Ovary (tissue), 9 donors: ENCODE measurements around the gene DNASE1L1. TPM values are rescaled to one million over a fixed set of nuclear protein-coding genes. Genes with fewer than 3 reads are reported as not detected.

Source experiments
- DNase-seq, 5 donors: peaks; one replicate each; pipeline ENCODE4 v3.0.0-alpha.2; 2019 to 2020
- H3K27ac ChIP-seq, 2 donors: fragments of 200-600 bp; one replicate each; pipeline versions ENCODE4 v1.5.1 to v1.8.0; 2019 to 2022
- H3K27me3 ChIP-seq: fragments of 200-600 bp; one replicate; pipeline ENCODE4 v1.8.0; 2022
- H3K36me3 ChIP-seq: fragments of 200-600 bp; sonication (generic); one replicate; pipeline ENCODE4 v1.5.1; 2019
- H3K4me1 ChIP-seq: one replicate; pipeline ENCODE4 v1.8.1; 2013; ENCODE audit warnings: mild to moderate bottlenecking, moderate library complexity; ENCODE audit not compliant: insufficient read depth
- H3K4me3 ChIP-seq: fragments of 200-600 bp; sonication (generic); one replicate; pipeline ENCODE4 v1.5.1; 2017
- H3K9me3 ChIP-seq, 2 donors: fragments of 200-600 bp in 1 of 2; sonication (generic) in 1 of 2; one replicate each; pipeline versions ENCODE4 v1.5.1 to v1.8.1; 2013 to 2019; ENCODE audit warnings: mild to moderate bottlenecking in 1 of 2, moderate library complexity in 1 of 2
- CTCF ChIP-seq, 3 donors: fragments of 450-650 bp in 2 of 3; fragments of 200-600 bp in 1 of 3; IDR thresholded peaks; one replicate each; pipeline versions ENCODE4 v1.5.1 to v1.8.0; 2016 to 2022; ENCODE audit warnings: antibody characterized with exemption in 3 of 3, mild to moderate bottlenecking in 1 of 3
- EP300 ChIP-seq: sonication (generic); formaldehyde crosslinking; IDR thresholded peaks from one replicate; pipeline ENCODE4 v1.6.1; 2017; ENCODE audit warnings: antibody characterized with exemption
- POLR2A ChIP-seq: fragments of 450-650 bp; IDR thresholded peaks from one replicate; pipeline ENCODE4 v1.6.1; 2017; ENCODE audit warnings: antibody characterized with exemption, mild to moderate bottlenecking, moderate library complexity
- WGBS, 3 donors: extraction: QIAGEN DNeasy Blood & Tissue Kit in 1 of 3; methylation state at CpG; one replicate each; pipeline versions ENCODE4 v1.1.5 to v1.1.7; 2013 to 2017; 5-methylcytosine and 5-hydroxymethylcytosine counted together
- intact Hi-C, 4 donors: fragments of 100-400 bp; cut with DNase I; formaldehyde crosslinking; loops; one replicate each; pipeline versions ENCODE4 v1.11.0 to v1.15.1; 2022 to 2023
- polyA plus RNA-seq, 2 donors: library from polyadenylated mRNA; stranded (reverse); fragments of 200-250 nt in 1 of 2; fragments of 350-450 nt in 1 of 2; fragmentation: Illumina TruSeq in 1 of 2; extraction: RNeasy Lipid Tissue Mini Kit (QIAGEN cat#74804) in 1 of 2; gene quantifications; one replicate each; pipeline ENCODE4 v1.2.3, GENCODE V29; 2013 to 2014
- total RNA-seq, 7 donors: library from RNA; depleted of rRNA in 2 of 7; stranded (reverse); fragments of >200 nt in 2 of 7; fragmentation: NEBNext Ultra II Directional in 3 of 7; extraction: Animal tissue kit (Norgen Biotek cat#: 25700) in 3 of 7; gene quantifications; one replicate each; pipeline versions ENCODE4 v1.1.0 to v1.2.4, GENCODE V29; 2016 to 2023
- donor health status: DM: no; HTN: no; CAD: no; lungs with moderate emphysema.
- donor health status: DM: no; HTN: no; CAD: no.
- donor health status: Bipolar disorder and iron deficiency.
- donor health status: DM: yes; HTN: yes; CAD: no.
- donor health status: DM: no; HTN: no; CAD: no.
- donor health status: DM: yes; HTN: yes; CAD: no.

The DNASE1L1 gene
- total and polyA plus RNA-seq, 9 donors = 11.9 to 21.4 (median 17.2) TPM

- TF ChIP-seq EP300 (no peak), POLR2A (no peak), CTCF (IDR thresholded peaks at IDR 0.05) (no peak)
- Histone ChIP-seq H3K27me3 (no peaks in the 10 kb centered on the region), H3K4me1 (no peaks in the 10 kb centered on the region), H3K9me3 (no peaks in the 10 kb centered on the region), H3K27ac (no peak overlapping the region), H3K4me3 (no peak overlapping the region), H3K36me3 (no peaks in the 10 kb centered on the region)
- intact Hi-C loops = loop anchor here in 1 of 4 donors (5.0 kb wide), 1 partner anchor 128 kb away; no protein-coding TSS in a partner anchor
- DNase-seq = no peak
- 70 to 79% (median 71%) methylated on average over 4 of the region's 4 CpGs for WGBS, 3 donors
These were observed 5.2 kb downstream of the DNASE1L1 start for GRCh38 chrX:154403858-154404257.

DNA sequence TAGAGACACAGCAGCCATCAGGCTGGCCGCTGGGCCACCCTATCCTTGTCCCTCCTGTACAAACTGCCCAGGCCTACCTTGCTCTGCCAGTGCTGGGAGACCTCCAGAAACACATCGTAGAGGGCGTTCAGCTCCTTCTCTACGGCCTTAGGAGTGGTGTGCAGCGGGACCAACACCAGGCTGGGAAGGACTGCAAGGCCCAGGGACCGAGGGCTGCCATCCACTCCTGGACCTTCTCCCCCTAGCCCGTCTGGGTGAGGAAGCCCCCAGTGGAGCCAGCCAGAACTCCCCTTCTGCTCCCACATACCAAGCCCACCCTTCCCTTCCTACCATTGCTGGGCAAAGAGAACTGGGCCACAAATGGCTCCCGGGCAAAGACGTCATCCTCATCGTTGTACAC, 5.9 kb downstream of the DNASE1L1 start:
- Histone ChIP-seq H3K9me3 (no peaks in the 10 kb centered on the region), H3K4me3 (no peak overlapping the region), H3K4me1 (no peaks in the 10 kb centered on the region), H3K27me3 (no peaks in the 10 kb centered on the region), H3K27ac (no peak overlapping the region), H3K36me3 (no peaks in the 10 kb centered on the region)
- no peak for TF ChIP-seq EP300
- no peak for TF ChIP-seq POLR2A
- no peak for TF ChIP-seq CTCF (IDR thresholded peaks at IDR 0.05)
- intact Hi-C loops = loop anchor here in 1 of 4 donors (5.0 kb wide), 1 partner anchor 129 kb away; no protein-coding TSS in a partner anchor
- DNase-seq = no peak
- 73 to 84% (median 75%) methylated on average over 10 of the region's 10 CpGs for WGBS, 3 donors

DNA sequence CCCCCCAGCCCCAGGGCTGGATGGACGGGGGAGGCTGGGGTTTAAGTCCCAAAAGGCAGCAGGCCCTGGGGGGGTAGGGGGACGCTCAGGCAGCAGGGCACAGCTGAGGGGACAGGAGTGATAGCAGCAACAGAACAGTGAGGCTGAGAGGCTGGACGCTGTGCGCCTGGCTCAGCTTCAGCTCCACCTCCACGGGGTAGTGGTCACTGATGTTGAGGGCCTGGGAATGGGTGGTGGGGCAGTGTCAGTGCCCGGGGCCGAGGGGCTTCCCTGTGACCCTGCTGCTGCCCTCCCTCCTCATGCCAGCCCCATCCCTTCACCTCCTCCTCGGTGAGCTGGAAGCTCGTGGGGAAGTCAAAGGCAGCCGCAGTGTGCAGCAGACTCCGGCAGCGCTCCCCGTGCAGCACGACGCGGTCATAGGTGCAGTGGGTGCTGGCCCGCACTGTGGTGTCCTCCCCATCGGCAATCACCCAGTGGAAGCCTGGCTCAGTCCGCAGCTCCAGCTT, 6.4 kb downstream of the DNASE1L1 start:
- intact Hi-C loops = loop anchor here in 1 of 4 donors (5.0 kb wide), 1 partner anchor 130 kb away; no protein-coding TSS in a partner anchor
- H3K4me1 ChIP-seq = no peaks in the 10 kb centered on the region
- H3K36me3 ChIP-seq = no peaks in the 10 kb centered on the region
- no peaks in the 10 kb centered on the region for H3K27me3 ChIP-seq
- no peak overlapping the region for H3K27ac ChIP-seq
- no peak for TF ChIP-seq CTCF (IDR thresholded peaks at IDR 0.05)
- no peak for TF ChIP-seq POLR2A
- TF ChIP-seq EP300 = no peak
- 73 to 78% (median 76%) methylated on average over 19 of the region's 19 CpGs for WGBS, 3 donors
- no peak overlapping the region for H3K4me3 ChIP-seq
- H3K9me3 ChIP-seq = no peaks in the 10 kb centered on the region
- no peak for DNase-seq

GRCh38 chrX:154401918-154402621, 7.0 kb downstream of the DNASE1L1 start:
- H3K9me3 ChIP-seq = no peaks in the 10 kb centered on the region
- no peaks in the 10 kb centered on the region for H3K27me3 ChIP-seq
- H3K4me1 ChIP-seq = no peaks in the 10 kb centered on the region
- H3K27ac ChIP-seq = no peak overlapping the region
- no peaks in the 10 kb centered on the region for H3K36me3 ChIP-seq
- DNase-seq = no peak
- TF ChIP-seq POLR2A (no peak), CTCF (IDR thresholded peaks at IDR 0.05) (no peak), EP300 (no peak)
- no peak overlapping the region for H3K4me3 ChIP-seq
- WGBS, 3 donors = 48 to 57% (median 50%) methylated on average over 6 of the region's 6 CpGs
- intact Hi-C loops = loop anchor here in 1 of 4 donors (5.0 kb wide), 1 partner anchor 130 kb away; no protein-coding TSS in a partner anchor
